ENCODE results near the gene AP3B1.

The AP3B1 gene

DNA sequence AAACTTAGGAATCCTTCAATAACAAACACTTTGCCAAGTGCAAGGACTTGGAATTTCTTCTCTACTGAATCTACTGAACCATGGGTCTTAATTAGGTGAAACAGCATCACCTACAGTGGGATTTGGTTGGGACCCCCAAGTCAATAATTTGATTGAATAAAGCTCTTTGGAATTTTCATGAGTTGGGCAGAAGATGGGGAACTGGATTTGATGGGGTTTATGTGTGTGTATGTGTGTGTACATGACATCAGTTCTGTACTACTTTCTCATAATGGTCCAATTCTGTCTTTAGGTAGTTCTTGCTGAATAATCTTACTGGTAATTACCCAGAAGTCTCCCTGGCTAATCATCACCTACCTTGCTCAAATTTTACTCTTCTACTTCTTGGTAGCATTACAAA lies 319.9 kb downstream of the AP3B1 start:
- DNase-seq (ENCODE audit: low read depth in 3 of 3) = no peak

DNA sequence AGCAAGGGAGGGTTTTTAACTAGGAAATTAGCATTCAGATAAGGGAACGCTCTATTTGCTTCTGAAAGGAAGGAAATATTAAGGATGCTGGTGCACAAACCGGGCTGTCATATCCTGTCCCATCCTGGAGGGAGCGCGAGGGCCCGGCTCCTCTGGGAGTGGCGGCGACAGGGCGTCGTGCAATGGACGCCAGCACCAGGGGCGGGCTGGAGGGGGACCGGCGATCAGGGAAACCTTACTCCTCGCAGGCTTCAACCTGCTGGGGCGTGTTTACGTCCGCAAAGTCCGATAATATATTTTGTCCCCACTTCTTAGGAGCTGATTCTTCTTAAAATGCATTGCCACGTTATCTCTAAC lies 321.3 kb downstream of the AP3B1 start:
- no peak for DNase-seq (ENCODE audit: low read depth in 3 of 3)

DNA sequence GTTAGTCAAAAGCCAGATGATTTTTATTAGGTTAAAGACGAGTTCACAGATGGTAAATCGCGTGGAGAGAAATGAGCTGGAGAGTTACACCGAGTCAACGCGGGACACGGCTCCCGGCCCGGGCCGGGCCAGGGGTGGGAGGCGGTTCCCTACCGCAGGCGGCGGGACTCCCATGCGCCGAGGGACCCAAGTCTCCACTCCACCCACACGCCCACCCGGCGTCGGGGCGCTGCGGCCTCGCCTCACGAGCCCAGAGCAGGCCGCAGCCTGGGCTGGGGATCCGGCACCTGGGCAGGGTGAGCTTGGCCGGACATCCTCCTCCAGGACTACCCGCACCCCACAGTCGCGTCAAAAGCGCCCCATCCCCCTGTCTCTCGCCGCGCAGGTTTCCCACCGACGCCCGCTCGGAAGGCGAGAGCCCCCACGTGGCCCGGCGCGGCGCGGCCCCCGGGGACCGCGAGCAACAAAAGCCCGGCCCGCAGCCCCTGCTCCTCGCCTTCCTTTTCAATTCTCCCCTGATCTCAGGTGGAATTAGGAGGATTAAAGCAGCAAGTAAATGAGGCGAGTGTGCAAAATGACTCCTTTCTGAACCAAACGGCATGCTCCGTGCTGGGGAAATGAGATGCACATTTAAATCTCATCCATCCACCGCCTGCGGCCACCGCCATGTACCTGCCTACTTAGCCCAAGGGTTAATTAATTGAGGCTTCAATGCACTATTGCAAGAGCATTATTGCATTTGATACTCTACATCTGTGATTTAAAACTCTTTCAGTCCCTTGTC lies 321.8 kb downstream of the AP3B1 start:
- DNase-seq (ENCODE audit: low read depth in 3 of 3) = no peak

GRCh38 chr5:77971776-77972468 lies 322.6 kb downstream of the AP3B1 start:
- DNase-seq (ENCODE audit: low read depth in 3 of 3) = no peak

- no peak for DNase-seq (ENCODE audit: low read depth in 3 of 3)
Measured at GRCh38 chr5:77970891-77971290, 323.6 kb downstream of the AP3B1 start.

- DNase-seq (ENCODE audit: low read depth in 3 of 3) = no peak
Measured at GRCh38 chr5:77963795-77964194, 330.7 kb downstream of the AP3B1 start.

DNA sequence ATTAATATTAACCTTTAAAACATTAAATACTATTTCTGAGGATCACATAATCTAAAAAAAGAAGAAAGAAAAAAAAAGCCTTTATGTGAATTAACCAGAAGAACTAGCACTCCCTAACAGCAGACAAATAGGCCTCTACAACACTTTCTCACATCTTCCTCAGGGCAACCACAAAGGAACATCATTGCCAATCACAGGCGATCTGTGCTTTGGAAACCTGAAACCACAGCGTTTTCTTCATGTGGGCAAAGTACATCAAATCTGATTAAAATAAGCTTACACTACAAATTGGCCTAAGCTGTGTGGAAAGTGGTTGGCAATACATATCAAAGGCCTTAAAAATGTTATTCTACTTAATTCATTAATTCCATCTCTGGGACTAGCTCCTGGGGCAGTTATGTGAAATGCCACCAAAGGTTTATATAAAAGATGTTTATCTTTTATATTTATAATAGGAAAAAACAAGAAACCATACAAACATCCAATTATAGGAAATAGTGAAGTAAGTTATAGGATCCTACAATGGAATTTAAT lies 333.6 kb downstream of the AP3B1 start:
- DNase-seq (ENCODE audit: low read depth in 3 of 3) = no peak

DNA sequence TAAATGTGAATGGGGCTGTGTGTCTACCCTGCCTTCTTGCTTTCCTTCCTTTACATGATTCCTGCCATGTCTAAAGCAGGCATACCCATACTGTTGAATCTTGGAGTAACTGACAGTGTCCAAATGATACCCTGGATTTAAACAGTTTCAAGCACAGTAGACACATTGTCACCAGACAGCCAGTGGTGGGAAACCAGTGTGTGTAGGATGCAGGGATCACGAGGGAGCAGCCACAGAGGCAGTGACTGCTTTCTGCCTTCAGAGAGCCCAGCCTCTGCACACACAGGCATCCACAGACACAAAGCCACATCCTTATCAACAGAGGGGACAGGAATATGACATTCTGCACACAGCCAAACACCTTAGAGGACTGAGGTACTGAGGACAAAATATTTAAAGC lies 334.2 kb downstream of the AP3B1 start:
- no peak for DNase-seq (ENCODE audit: low read depth in 3 of 3)

GRCh38 chr5:77958642-77959330 lies 335.7 kb downstream of the AP3B1 start:
- DNase-seq (ENCODE audit: low read depth in 3 of 3) = no peak

DNA sequence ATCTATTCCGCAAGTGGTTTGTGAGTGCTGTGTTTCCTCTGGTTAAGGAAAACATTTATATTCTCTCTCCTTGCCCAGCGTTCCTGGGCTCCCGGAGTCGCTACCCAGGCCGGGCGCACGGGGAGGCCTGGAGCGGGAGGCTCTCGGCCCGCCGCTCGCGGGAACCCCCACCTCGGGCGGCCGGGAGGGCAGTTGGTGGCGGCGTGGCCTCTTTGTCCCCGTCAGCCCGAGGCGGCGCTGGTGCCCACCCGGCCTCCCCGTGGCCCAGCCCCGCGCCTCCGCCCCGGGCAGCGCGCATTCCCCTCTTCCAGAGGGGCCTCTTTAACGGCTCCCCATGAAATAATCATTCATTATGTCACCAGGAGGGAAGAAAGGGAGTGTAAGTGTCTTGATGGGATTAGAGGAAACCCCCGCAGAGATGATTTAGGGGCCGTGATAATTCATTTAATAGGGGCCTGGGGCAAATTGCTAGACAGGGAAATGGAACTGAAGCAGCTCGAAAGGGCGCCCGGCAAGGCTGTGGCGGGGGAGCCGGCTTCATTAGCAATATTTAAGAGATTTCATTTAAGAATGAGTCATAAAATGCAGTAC lies 336.5 kb downstream of the AP3B1 start:
- no peak for DNase-seq (ENCODE audit: low read depth in 3 of 3)

- no peak for DNase-seq (ENCODE audit: low read depth in 3 of 3)
Measured at GRCh38 chr5:77957516-77957915, 337.0 kb downstream of the AP3B1 start.

DNA sequence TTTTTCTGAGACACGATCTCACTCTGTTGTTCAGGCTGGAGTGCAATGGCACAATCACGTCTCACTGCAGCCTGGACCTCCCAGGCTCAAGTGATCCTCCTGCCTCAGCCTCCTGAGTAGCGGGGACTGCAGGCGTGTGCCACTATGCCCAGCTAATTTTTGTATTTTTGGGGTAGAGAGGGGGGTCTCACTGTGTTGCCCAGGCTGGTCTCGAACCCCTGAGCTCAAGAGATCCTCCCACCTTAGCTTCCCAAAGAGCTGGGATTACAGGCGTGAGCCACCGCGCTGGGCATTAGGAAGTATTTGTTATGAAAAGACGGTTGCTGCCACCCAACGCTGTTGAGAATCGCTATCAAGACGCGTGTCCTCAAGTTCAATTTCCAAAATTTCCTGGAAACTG lies 337.4 kb downstream of the AP3B1 start:
- no peak for DNase-seq (ENCODE audit: low read depth in 3 of 3)

DNA sequence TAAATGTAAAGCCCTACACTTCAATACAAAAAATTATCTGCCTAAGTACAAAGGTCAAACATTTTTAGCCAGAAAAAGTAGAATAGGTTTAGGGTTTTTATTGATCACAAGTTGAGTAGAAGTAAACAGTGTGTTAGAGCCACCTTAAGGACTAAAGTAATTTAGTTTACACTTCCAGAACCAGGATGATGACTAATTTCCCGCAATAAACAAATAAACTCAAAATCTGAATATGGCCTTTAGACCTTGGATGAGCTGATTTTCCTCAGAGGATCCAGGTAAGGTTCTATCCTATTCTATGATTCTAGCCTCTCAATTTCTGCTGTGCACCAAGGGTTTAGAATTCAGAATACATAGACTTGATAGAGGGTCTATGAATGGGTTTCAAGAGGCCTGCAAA lies 338.9 kb downstream of the AP3B1 start:
- no peak for DNase-seq (ENCODE audit: low read depth in 3 of 3)

DNA sequence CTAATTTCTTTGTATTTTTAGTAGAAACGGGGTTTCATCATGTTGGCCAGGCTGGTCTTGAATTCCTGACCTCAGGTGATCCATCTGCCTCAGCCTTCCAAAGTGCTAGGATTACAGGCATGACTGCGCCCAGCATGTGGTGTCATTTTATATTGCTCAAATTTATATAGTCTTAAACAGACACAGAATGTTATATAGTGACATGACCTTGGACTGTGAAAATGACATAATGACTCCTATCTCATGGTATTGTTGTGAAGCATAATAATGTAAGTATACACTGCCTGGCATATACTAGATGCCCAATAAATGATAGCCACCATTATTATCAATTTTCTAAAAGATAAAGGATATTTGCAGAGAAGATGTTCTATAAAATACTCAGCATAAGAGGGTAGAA lies 341.1 kb downstream of the AP3B1 start:
- DNase-seq (ENCODE audit: low read depth in 3 of 3) = no peak

DNA sequence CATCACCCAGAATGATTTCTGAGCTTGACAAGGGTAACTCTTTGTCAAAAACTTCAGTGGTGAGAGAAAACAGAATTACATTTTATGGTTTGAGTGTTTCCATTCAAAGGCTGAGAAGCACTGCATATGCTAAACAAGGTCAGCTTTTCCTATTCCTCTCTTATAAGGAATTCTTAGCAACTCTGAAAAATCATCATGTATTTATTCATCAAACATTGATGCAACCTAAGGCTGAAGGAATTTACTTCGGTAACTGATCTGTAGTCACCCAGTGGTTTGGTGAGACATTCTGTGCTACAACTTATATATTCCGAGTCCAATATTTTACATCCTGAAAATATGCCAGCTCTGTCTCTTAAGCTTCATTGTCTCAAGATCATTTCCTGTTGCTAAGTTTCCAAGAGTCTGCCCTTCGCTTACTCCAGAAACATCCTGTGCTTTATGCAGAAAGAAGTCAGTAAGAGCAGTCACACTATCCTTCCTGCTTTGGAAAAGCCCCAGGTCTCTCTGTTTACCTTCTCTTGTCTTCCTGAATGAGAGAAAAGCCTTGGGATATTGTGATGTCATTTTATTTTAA lies 341.8 kb downstream of the AP3B1 start:
- no peak for DNase-seq (ENCODE audit: low read depth in 3 of 3)

All from stimulated activated CD4-positive, alpha-beta T cell treated with anti-CD3 and anti-CD28 coated beads, TNF-alpha, amount 100 ng/mL, for 48 hours (primary cell).